SJSA1 (cell line): ENCODE results near the gene SPEG. TPM values are rescaled to one million over a fixed set of nuclear protein-coding genes. Genes with fewer than 3 reads are reported as not detected.

ENCODE experiments used
- DNase-seq, 2 experiments: peaks; one replicate each; pipeline ENCODE4 v3.0.0-alpha.2; 2015 to 2020; ENCODE audit warnings: low spot score in 2 of 2, low read depth in 1 of 2
- H3K27ac ChIP-seq: fragments of 250-450 bp; sonication (Bioruptor Pico); 2 replicates; pipeline ENCODE4 v1.5.1; 2020; ENCODE audit warnings: mild to moderate bottlenecking, moderate library complexity
- H3K27me3 ChIP-seq: fragments of 250-450 bp; sonication (Bioruptor Pico); replicated peaks from 2 replicates; pipeline ENCODE4 v1.5.1; 2020; ENCODE audit warnings: mild to moderate bottlenecking, moderate library complexity
- H3K36me3 ChIP-seq: fragments of 250-450 bp; sonication (Bioruptor Pico); 2 replicates; pipeline ENCODE4 v1.5.1; 2020; ENCODE audit warnings: mild to moderate bottlenecking
- H3K4me1 ChIP-seq: fragments of 250-450 bp; sonication (Bioruptor Pico); replicated peaks from 2 replicates; pipeline ENCODE4 v1.6.1; 2021; ENCODE audit warnings: mild to moderate bottlenecking
- H3K4me3 ChIP-seq: fragments of 250-450 bp; sonication (Bioruptor Pico); 2 replicates; pipeline ENCODE4 v1.5.1; 2020; ENCODE audit warnings: mild to moderate bottlenecking
- H3K9me3 ChIP-seq: fragments of 250-450 bp; sonication (Bioruptor Pico); replicated peaks from 2 replicates; pipeline ENCODE4 v1.5.1; 2020; ENCODE audit warnings: mild to moderate bottlenecking
- total RNA-seq: library from RNA; depleted of rRNA; stranded (reverse); fragments of >200 nt; shearing (Covaris generic); gene quantifications from 2 replicates; pipeline ENCODE4 v1.2.3, GENCODE V29; 2014; rRNA removed

Gene SPEG
- total RNA-seq, 1 experiment from 2014 or later: 4.2 TPM

GRCh38 chr2:219539926-219540678 lies 105.5 kb downstream of the SPEG start:
- H3K27me3 ChIP-seq: no peaks in the 10 kb centered on the region
- no peaks in the 10 kb centered on the region for H3K9me3 ChIP-seq
- peaks cover 4% of the 10 kb centered on the region for H3K4me1 ChIP-seq
- H3K4me3 ChIP-seq: no peak overlapping the region
- H3K27ac ChIP-seq: no peak overlapping the region
- no peak for DNase-seq
- peaks cover 34% of the 10 kb centered on the region for H3K36me3 ChIP-seq

DNA sequence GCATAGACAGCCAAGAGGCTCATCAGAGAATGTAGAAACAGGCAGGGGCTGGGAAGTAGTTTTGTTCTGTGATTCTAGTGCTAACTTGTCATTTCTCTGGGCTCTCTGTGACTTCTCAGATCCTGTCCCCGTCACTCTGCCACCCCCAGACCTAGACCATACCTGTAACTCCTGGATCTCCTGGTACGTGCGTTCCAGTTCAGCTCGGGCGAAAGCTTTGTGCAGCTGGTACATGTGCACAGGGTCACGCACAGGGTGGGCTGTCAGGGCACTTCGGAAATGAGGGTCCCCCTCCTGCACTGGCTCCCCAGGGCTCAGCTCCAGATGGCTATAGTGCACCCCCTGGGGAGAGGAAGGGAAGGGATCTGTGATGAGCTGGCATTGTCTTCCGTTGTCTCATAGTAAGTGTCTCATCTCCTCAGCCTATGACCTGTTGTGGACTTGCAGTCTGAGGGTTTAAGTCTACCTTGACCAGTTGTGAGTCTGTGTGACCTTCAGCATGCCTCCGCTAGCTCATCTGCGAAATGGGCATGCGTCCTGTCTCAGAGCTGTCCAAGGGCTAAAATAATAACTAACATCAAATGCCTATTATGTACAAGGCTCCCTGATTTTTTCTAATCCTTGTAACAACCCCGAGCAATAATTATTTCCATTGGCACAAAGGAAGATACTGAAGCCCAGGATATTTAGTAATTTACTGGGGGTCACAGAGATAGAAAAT lies 106.3 kb downstream of the SPEG start:
- DNase-seq: no peak
- no peaks in the 10 kb centered on the region for H3K9me3 ChIP-seq
- peaks cover 34% of the 10 kb centered on the region for H3K36me3 ChIP-seq
- H3K27ac ChIP-seq: no peak overlapping the region
- H3K27me3 ChIP-seq: no peaks in the 10 kb centered on the region
- peaks cover 4% of the 10 kb centered on the region for H3K4me1 ChIP-seq
- H3K4me3 ChIP-seq: no peak overlapping the region

DNA sequence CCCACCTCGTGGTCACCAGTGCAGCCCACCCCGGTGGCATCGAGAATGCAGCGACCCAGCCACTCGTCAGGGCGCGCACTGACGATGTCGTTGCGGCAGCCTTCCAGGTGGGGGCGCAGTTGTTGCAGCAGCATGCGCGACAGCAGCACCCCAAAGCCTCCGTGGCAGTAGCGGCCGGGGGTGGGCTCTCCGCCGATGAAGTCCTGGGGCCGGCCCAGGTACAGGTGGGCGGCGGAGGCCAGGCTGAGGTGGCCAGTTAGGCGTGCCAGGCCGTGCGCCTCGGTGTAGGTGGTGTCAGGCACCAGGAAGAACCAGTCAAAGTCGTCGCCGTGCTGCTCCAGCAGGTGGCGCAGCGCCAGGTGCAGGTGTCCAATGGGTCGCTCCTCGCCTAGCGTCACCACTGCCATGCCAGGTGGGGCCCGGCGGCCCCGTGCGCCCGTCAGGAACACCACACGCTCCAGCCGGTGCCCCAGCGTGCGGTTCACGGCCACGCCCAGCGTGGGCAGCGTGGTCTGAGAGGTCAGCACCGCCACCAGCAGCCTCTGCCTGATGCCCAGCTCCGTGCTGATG lies 107.1 kb downstream of the SPEG start:
- H3K27ac ChIP-seq: no peak overlapping the region
- H3K4me3 ChIP-seq: no peak overlapping the region
- DNase-seq: peak in 1 of 2 experiments; percentile 40
- no peaks in the 10 kb centered on the region for H3K9me3 ChIP-seq
- no peaks in the 10 kb centered on the region for H3K27me3 ChIP-seq
- peaks cover 34% of the 10 kb centered on the region for H3K36me3 ChIP-seq
- H3K4me1 ChIP-seq: peaks cover 4% of the 10 kb centered on the region

- no peak overlapping the region; the same call in 1 of the 2 replicates for H3K27ac ChIP-seq
- H3K36me3 ChIP-seq: peaks cover 34% of the 10 kb centered on the region
- peak in 1 of 2 experiments; percentile 78 for DNase-seq
- H3K4me1 ChIP-seq: peaks cover 4% of the 10 kb centered on the region
- no peaks in the 10 kb centered on the region for H3K9me3 ChIP-seq
- H3K4me3 ChIP-seq: peak overlapping the region; percentile 66
- no peaks in the 10 kb centered on the region for H3K27me3 ChIP-seq
Observed at GRCh38 chr2:219542931-219543595, 108.4 kb downstream of the SPEG start.

DNA sequence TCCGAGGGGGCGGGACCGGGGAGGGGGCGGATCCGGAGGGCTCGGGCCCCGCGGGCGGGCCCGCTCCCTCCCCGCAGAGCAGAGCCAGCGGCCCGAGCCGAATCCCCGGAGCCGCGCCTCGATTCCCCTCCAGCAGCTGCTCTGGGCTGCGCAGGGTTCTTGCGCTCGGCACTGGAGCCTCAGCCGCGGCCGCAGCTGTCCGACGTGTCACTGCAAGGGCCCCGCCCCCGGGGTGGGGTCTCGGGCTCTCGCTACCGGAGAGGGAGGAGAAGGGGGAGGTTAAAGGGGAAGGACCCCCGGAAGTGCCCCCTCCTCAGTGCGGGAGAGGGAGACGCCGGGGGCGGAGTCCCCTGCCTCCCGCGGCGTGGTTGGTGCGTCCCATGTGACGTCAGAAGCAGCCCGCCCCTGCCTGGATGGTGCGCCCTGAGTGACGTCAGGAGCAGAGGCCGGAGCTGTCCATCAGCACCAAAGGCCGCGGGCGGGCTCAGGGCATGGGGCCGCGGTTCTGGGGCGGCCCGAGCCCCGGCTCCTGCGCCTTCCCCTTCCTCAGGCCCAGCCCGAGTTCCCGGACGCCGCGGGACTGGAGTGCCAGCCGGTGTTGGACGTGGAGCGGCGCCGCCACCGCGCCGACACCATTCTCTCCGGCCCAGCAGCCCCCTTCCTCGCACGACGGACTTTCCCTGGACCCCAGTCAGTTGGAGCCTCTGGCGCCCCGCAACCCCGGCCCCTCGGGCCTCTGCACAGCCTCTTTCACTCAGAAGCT lies 109.1 kb downstream of the SPEG start, which contains the start of the genes CHPF and TMEM198:
CHPF (minus strand) TSS at position 214 of the 763 bp plus-strand sequence. CDS start 271 bp downstream, outside the sequence.
TMEM198 (plus strand) TSS at position 433 of the 763 bp plus-strand sequence. CDS start 700 bp downstream, outside the sequence.
- peak; percentile 99 for DNase-seq
- Histone ChIP-seq H3K4me1 (peaks cover 4% of the 10 kb centered on the region), H3K27ac (no peak within 1 kb of the TSS; the same call in 1 of the 2 replicates), H3K27me3 (no peaks in the 10 kb centered on the region), H3K36me3 (peaks cover 30% of the 10 kb centered on the region), H3K9me3 (no peaks in the 10 kb centered on the region), H3K4me3 (peak within 1 kb of the TSS; percentile 66)

DNA sequence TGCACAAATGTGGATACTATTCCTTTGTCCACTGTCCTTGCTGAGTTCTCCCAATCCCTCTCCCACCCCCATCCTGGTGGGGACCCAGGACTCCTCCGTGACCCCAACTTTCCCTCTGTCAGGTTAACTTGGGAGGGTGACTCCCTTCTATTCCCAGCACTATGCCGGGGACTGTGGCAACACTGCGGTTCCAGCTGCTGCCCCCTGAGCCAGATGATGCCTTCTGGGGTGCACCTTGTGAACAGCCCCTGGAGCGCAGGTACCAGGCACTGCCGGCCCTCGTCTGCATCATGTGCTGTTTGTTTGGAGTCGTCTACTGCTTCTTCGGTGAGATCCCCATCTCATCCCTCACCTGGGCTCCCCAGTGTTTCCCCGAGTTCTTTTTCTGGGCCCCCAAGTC lies 109.9 kb downstream of the SPEG start:
- H3K4me1 ChIP-seq: peaks cover 4% of the 10 kb centered on the region
- DNase-seq: no peak
- no peak overlapping the region for H3K4me3 ChIP-seq
- peaks cover 22% of the 10 kb centered on the region for H3K36me3 ChIP-seq
- no peak overlapping the region for H3K27ac ChIP-seq
- no peaks in the 10 kb centered on the region for H3K27me3 ChIP-seq
- no peaks in the 10 kb centered on the region for H3K9me3 ChIP-seq

DNA sequence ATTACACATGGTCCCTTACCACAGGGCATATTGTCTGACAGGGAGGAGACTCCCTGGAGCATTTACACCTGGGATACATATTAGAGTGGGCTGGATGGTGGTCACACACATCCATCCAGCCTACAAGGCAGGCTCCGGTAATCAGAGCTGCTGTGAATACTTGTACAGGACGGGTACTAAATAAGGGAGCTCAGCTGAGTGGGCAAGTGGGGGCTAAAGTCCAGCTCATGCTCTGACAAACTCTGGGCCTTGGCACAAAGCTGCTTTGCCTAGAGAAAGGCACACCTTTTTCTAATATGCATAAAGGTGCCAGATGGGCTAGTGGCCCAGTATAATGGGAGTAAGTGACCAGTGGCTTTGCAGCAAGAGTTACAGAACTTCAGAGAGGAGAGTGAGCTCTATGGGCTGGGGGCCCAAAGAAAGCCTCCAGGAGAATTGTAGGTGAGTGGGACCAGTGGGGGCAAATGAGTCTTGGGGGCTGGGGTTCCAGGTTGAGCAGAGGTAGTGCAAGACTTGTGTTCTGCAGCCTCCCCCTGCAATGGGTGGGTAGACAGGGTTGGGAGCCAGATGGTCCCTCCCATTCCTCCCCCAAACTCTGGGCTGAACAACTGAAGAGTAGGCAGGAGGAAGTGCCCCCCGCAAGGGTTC lies 110.8 kb downstream of the SPEG start:
- Histone ChIP-seq H3K36me3 (peaks cover 15% of the 10 kb centered on the region), H3K27ac (no peak overlapping the region), H3K27me3 (no peaks in the 10 kb centered on the region), H3K9me3 (no peaks in the 10 kb centered on the region), H3K4me3 (no peak overlapping the region), H3K4me1 (peaks cover 4% of the 10 kb centered on the region)
- DNase-seq: no peak

- Histone ChIP-seq H3K4me1 (peaks cover 4% of the 10 kb centered on the region), H3K9me3 (no peaks in the 10 kb centered on the region), H3K27me3 (no peaks in the 10 kb centered on the region), H3K36me3 (peaks cover 9% of the 10 kb centered on the region), H3K4me3 (no peak overlapping the region), H3K27ac (no peak overlapping the region)
- no peak for DNase-seq
Observed at GRCh38 chr2:219545943-219546352, 111.3 kb downstream of the SPEG start.

DNA sequence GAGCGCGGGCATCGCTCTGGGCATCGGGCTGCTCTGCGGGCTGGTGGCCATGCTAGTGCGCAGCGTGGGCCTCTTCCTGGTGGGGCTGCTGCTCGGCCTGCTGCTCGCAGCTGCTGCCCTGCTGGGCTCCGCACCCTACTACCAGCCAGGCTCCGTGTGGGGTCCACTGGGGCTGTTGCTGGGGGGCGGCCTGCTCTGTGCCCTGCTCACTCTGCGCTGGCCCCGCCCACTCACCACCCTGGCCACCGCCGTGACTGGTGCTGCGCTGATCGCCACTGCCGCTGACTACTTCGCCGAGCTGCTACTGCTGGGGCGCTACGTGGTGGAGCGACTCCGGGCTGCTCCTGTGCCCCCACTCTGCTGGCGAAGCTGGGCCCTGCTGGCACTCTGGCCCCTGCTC lies 113.0 kb downstream of the SPEG start:
- Histone ChIP-seq H3K4me1 (peaks cover 16% of the 10 kb centered on the region), H3K27me3 (no peaks in the 10 kb centered on the region), H3K9me3 (no peaks in the 10 kb centered on the region), H3K27ac (no peak overlapping the region), H3K4me3 (no peak overlapping the region), H3K36me3 (no peaks in the 10 kb centered on the region)
- DNase-seq: no peak

Other genes with a start within 250 kb of the SPEG start
- 42.7 and 50.1 TPM in 2 replicates for gene ZFAND2B, start 228.1 kb upstream of the SPEG start, total RNA-seq
- 19.1 and 22.2 TPM in 2 replicates for gene ABCB6, start 215.9 kb upstream of the SPEG start, total RNA-seq
- gene ATG9A, start 205.2 kb upstream of the SPEG start, total RNA-seq: 29.8 and 45.8 TPM in 2 replicates
- gene ANKZF1, start 205.0 kb upstream of the SPEG start, total RNA-seq: 13.9 and 15.2 TPM in 2 replicates
- gene GLB1L, start 189.4 kb upstream of the SPEG start, total RNA-seq: 0.53 and 3.6 TPM in 2 replicates
- gene STK16, start 189.4 kb upstream of the SPEG start, total RNA-seq: 13.2 and 18.6 TPM in 2 replicates
- gene TUBA4B, start 181.6 kb upstream of the SPEG start, total RNA-seq: not detected in 2 replicates
- 0.45 TPM in 1 of 2 replicates, not detected in the other for gene TUBA4A, start 180.9 kb upstream of the SPEG start, total RNA-seq
- 35.5 and 57.8 TPM in 2 replicates for gene DNAJB2, start 155.5 kb upstream of the SPEG start, total RNA-seq
- 4.2 and 4.9 TPM in 2 replicates for gene PTPRN, start 125.4 kb upstream of the SPEG start, total RNA-seq
- gene RESP18, start 102.1 kb upstream of the SPEG start, total RNA-seq: not detected in 2 replicates
- gene DNPEP, start 46.9 kb upstream of the SPEG start, total RNA-seq: 25.5 and 56.1 TPM in 2 replicates
- 0.13 TPM in 1 of 2 replicates, not detected in the other for gene DES, start 16.5 kb upstream of the SPEG start, total RNA-seq
- gene GMPPA, start 64.0 kb downstream of the SPEG start, total RNA-seq: 40.5 and 47.0 TPM in 2 replicates
- gene ASIC4, start 79.6 kb downstream of the SPEG start, total RNA-seq: not detected in 2 replicates
- 113 and 125 TPM in 2 replicates for gene CHPF, start 109.0 kb downstream of the SPEG start, total RNA-seq
- gene TMEM198, start 109.2 kb downstream of the SPEG start, total RNA-seq: 0.03 and 0.37 TPM in 2 replicates
- gene OBSL1, start 136.7 kb downstream of the SPEG start, total RNA-seq: 53.1 and 55.3 TPM in 2 replicates
- gene INHA, start 137.5 kb downstream of the SPEG start, total RNA-seq: 0.11 TPM in 1 of 2 replicates, not detected in the other
- gene STK11IP, start 163.0 kb downstream of the SPEG start, total RNA-seq: 11.7 and 29.2 TPM in 2 replicates
- 4.0 and 4.1 TPM in 2 replicates for gene SLC4A3, start 192.8 kb downstream of the SPEG start, total RNA-seq